ENCODE data around the gene TNFSF8. TPM values are rescaled to one million over a fixed set of nuclear protein-coding genes. Genes with fewer than 3 reads are reported as not detected.

TNFSF8 gene
- total RNA-seq, 1 donor from 2014 or later = not detected

DNA sequence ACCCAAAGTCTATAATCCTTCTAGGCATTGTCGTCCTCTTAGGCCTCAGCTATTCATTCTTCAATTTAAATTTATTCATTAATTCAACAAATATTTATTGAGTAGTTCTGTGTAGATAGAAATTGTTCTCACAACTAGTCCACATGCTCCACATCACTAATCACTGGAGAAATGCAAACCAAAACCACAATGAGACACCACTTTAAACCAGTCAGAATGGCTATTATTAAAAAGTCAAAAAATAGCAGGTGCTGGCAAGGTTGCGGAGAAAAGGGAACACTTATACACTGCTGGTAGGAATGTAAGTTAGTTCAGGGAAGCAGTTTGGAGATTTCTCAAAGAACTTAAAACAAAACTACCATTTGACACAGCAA is 73.5 kb downstream of the TNFSF8 start:
- no peaks in the 10 kb centered on the region for H3K27me3 ChIP-seq (ENCODE audit: control insufficient read depth, insufficient read depth, low read length)
- H3K4me3 ChIP-seq (ENCODE audit: low read depth, low read length) = no peak overlapping the region
- no peak for DNase-seq (ENCODE audit: low read depth)
- TF ChIP-seq, protein P1, sequence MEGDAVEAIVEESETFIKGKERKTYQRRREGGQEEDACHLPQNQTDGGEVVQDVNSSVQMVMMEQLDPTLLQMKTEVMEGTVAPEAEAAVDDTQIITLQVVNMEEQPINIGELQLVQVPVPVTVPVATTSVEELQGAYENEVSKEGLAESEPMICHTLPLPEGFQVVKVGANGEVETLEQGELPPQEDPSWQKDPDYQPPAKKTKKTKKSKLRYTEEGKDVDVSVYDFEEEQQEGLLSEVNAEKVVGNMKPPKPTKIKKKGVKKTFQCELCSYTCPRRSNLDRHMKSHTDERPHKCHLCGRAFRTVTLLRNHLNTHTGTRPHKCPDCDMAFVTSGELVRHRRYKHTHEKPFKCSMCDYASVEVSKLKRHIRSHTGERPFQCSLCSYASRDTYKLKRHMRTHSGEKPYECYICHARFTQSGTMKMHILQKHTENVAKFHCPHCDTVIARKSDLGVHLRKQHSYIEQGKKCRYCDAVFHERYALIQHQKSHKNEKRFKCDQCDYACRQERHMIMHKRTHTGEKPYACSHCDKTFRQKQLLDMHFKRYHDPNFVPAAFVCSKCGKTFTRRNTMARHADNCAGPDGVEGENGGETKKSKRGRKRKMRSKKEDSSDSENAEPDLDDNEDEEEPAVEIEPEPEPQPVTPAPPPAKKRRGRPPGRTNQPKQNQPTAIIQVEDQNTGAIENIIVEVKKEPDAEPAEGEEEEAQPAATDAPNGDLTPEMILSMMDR (IDR thresholded peaks at IDR 0.05; ENCODE audit: insufficient read depth, low read length, poor library complexity, severe bottlenecking) = no peak
- H3K36me3 ChIP-seq (ENCODE audit: control insufficient read depth, insufficient read depth, low read length) = no peaks in the 10 kb centered on the region

GRCh38 chr9:114856215-114856941 is 74.0 kb downstream of the TNFSF8 start:
- TF ChIP-seq, protein P1 (IDR thresholded peaks at IDR 0.05; ENCODE audit: insufficient read depth, low read length, poor library complexity, severe bottlenecking) = no peak
- DNase-seq (ENCODE audit: low read depth) = no peak
- Histone ChIP-seq H3K27me3 (ENCODE audit: control insufficient read depth, insufficient read depth, low read length) (no peaks in the 10 kb centered on the region), H3K4me3 (ENCODE audit: low read depth, low read length) (no peak overlapping the region), H3K36me3 (ENCODE audit: control insufficient read depth, insufficient read depth, low read length) (no peaks in the 10 kb centered on the region)

GRCh38 chr9:114855488-114855887 is 74.9 kb downstream of the TNFSF8 start:
- TF ChIP-seq, protein P1 (IDR thresholded peaks at IDR 0.05; ENCODE audit: insufficient read depth, low read length, poor library complexity, severe bottlenecking) = no peak
- Histone ChIP-seq H3K4me3 (ENCODE audit: low read depth, low read length) (no peak overlapping the region), H3K27me3 (ENCODE audit: control insufficient read depth, insufficient read depth, low read length) (no peaks in the 10 kb centered on the region), H3K36me3 (ENCODE audit: control insufficient read depth, insufficient read depth, low read length) (no peaks in the 10 kb centered on the region)
- no peak for DNase-seq (ENCODE audit: low read depth)

- no peaks in the 10 kb centered on the region for H3K27me3 ChIP-seq (ENCODE audit: control insufficient read depth, insufficient read depth, low read length)
- no peaks in the 10 kb centered on the region for H3K36me3 ChIP-seq (ENCODE audit: control insufficient read depth, insufficient read depth, low read length)
- DNase-seq (ENCODE audit: low read depth) = no peak
- no peak overlapping the region for H3K4me3 ChIP-seq (ENCODE audit: low read depth, low read length)
- TF ChIP-seq, protein P1 (IDR thresholded peaks at IDR 0.05; ENCODE audit: insufficient read depth, low read length, poor library complexity, severe bottlenecking) = no peak
These were observed 75.5 kb downstream of the TNFSF8 start for GRCh38 chr9:114854736-114855355.

GRCh38 chr9:114853071-114853855 is 77.1 kb downstream of the TNFSF8 start:
- DNase-seq (ENCODE audit: low read depth) = no peak
- Histone ChIP-seq H3K36me3 (ENCODE audit: control insufficient read depth, insufficient read depth, low read length) (no peaks in the 10 kb centered on the region), H3K4me3 (ENCODE audit: low read depth, low read length) (no peak overlapping the region), H3K27me3 (ENCODE audit: control insufficient read depth, insufficient read depth, low read length) (no peaks in the 10 kb centered on the region)
- TF ChIP-seq, protein P1 (IDR thresholded peaks at IDR 0.05; ENCODE audit: insufficient read depth, low read length, poor library complexity, severe bottlenecking) = no peak
